ENCODE results near the gene ZNF800.

GRCh38 chr7:127390817-127391590 lies 1.5 kb downstream of the ZNF800 start:
- no peak for TF ChIP-seq CTCF (IDR thresholded peaks at IDR 0.05)
- TF ChIP-seq MXI1 (IDR thresholded peaks at IDR 0.05; ENCODE audit: low read depth, low read length): no peak
- TF ChIP-seq MAX (IDR thresholded peaks at IDR 0.05; ENCODE audit: low read depth): no peak
- TF ChIP-seq SMC3 (IDR thresholded peaks at IDR 0.05; ENCODE audit: low read depth, low read length): no peak
- TF ChIP-seq RAD21 (IDR thresholded peaks at IDR 0.05; ENCODE audit: low read length): no peak
- TF ChIP-seq POLR2AphosphoS5 (IDR thresholded peaks at IDR 0.05; ENCODE audit: low read depth, low read length): no peak
- TF ChIP-seq MEF2A (IDR thresholded peaks at IDR 0.05; ENCODE audit: borderline replicate concordance, low read depth): no peak
- TF ChIP-seq SIN3A (IDR thresholded peaks at IDR 0.05; ENCODE audit: borderline replicate concordance, low read depth, low read length): no peak
- TF ChIP-seq USF2 (IDR thresholded peaks at IDR 0.05; ENCODE audit: borderline replicate concordance, low read depth, low read length): no peak
- no peak for TF ChIP-seq USF1 (IDR thresholded peaks at IDR 0.05; ENCODE audit: borderline replicate concordance, low read depth)
